Esophagus squamous epithelium (tissue), 4 donors: ENCODE measurements around the gene RPS8.

Experiments used
- POLR2A ChIP-seq, 4 donors: fragments of 450-650 bp; IDR thresholded peaks; one replicate each; pipeline ENCODE4 v1.6.1; 2017; ENCODE audit warnings: antibody characterized with exemption in 4 of 4, mild to moderate bottlenecking in 4 of 4, moderate library complexity in 3 of 4
- TF ChIP-seq, protein P1 (sequence below), 6 experiments: fragments of 450-650 bp in 4 of 6; fragments of 200-600 bp in 2 of 6; sonication (generic) in 2 of 6; IDR thresholded peaks; one replicate each; pipeline ENCODE4 v1.5.1; 2016 to 2019; ENCODE audit warnings: antibody characterized with exemption in 6 of 6, mild to moderate bottlenecking in 4 of 6, moderate library complexity in 4 of 6

DNA sequence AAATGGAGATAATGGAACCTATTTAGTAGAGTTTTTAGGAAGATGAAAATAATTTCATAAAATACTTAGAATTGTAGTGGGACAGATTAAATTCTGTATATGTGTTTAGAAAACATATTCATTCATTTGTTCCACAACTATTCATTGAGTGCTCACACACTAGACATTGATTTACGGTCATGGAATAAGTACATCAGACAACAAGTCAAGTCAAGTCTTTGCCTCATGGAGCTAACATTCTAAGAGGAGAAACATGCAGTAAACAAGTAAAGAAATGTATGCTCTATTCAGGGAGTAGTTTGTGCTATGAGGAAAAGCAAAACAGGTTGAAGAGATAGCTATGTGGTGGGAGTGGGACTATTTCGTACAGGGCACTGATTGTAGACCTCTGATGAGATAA, 42.0 kb downstream of the RPS8 start:
- TF ChIP-seq, protein P1, sequence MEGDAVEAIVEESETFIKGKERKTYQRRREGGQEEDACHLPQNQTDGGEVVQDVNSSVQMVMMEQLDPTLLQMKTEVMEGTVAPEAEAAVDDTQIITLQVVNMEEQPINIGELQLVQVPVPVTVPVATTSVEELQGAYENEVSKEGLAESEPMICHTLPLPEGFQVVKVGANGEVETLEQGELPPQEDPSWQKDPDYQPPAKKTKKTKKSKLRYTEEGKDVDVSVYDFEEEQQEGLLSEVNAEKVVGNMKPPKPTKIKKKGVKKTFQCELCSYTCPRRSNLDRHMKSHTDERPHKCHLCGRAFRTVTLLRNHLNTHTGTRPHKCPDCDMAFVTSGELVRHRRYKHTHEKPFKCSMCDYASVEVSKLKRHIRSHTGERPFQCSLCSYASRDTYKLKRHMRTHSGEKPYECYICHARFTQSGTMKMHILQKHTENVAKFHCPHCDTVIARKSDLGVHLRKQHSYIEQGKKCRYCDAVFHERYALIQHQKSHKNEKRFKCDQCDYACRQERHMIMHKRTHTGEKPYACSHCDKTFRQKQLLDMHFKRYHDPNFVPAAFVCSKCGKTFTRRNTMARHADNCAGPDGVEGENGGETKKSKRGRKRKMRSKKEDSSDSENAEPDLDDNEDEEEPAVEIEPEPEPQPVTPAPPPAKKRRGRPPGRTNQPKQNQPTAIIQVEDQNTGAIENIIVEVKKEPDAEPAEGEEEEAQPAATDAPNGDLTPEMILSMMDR (IDR thresholded peaks at IDR 0.05) = no peak
- TF ChIP-seq POLR2A (IDR thresholded peaks at IDR 0.05) = no peak
